CD8-positive, alpha-beta memory T cell (primary cell): ENCODE results near the gene PAK6. TPM values are rescaled to one million over a fixed set of nuclear protein-coding genes. Genes with fewer than 3 reads are reported as not detected.

ENCODE experiments used
- CTCF ChIA-PET: fragments of 350-600 bp; sonication (Branson Sonifier 250); formaldehyde crosslinking; loops from one replicate; lab custom pipeline; 2021; ENCODE audit warnings: antibody characterized with exemption; lab: Charles Lee
- POLR2A ChIA-PET: fragments of 350-600 bp; sonication (Branson Sonifier 250); formaldehyde crosslinking; loops from one replicate; lab custom pipeline; 2021; ENCODE audit warnings: antibody characterized with exemption; lab: Charles Lee
- DNase-seq, 5 donors: peaks; one replicate each; pipeline versions ENCODE4 v3.0.0 to v3.0.0-alpha.2; 2020 to 2022; ENCODE audit warnings: mixed read lengths in 1 of 5
- H3K27ac ChIP-seq: one replicate; pipeline ENCODE4 v1.7.0; 2013; ENCODE audit warnings: low read depth, mild to moderate bottlenecking, low read length, moderate library complexity
- H3K27me3 ChIP-seq: 2 replicates; pipeline ENCODE4 v1.7.0; 2013; ENCODE audit warnings: low read length, mild to moderate bottlenecking; ENCODE audit not compliant: insufficient read depth, poor library complexity, severe bottlenecking
- H3K36me3 ChIP-seq: 2 replicates; pipeline ENCODE4 v1.7.0; 2013; ENCODE audit warnings: mild to moderate bottlenecking, low read length, moderate library complexity; ENCODE audit not compliant: insufficient read depth
- H3K4me1 ChIP-seq: 2 replicates; pipeline ENCODE4 v1.7.0; 2013; ENCODE audit warnings: mild to moderate bottlenecking, low read length, moderate library complexity; ENCODE audit not compliant: insufficient read depth
- H3K4me3 ChIP-seq: 2 replicates; pipeline ENCODE4 v1.7.0; 2013; ENCODE audit warnings: mild to moderate bottlenecking, low read length
- H3K9me3 ChIP-seq: 2 replicates; pipeline ENCODE4 v1.7.0; 2013; ENCODE audit warnings: mild to moderate bottlenecking, low read length
- H3K27ac Mint-ChIP-seq, 8 donors: one replicate each; pipeline ENCODE4 v1.8.0; 2020 to 2021; ENCODE audit warnings: mixed read lengths in 8 of 8, mild to moderate bottlenecking in 6 of 8, inconsistent platforms in 3 of 8, moderate library complexity in 3 of 8
- H3K27me3 Mint-ChIP-seq, 2 donors: one replicate each; pipeline ENCODE4 v1.8.0; 2020 to 2021; ENCODE audit warnings: mixed read lengths in 2 of 2, mild to moderate bottlenecking in 1 of 2, moderate library complexity in 1 of 2
- H3K36me3 Mint-ChIP-seq, 3 donors: one replicate each; pipeline ENCODE4 v1.8.0; 2020 to 2021; ENCODE audit warnings: mixed read lengths in 3 of 3, inconsistent platforms in 1 of 3, mild to moderate bottlenecking in 1 of 3
- H3K4me1 Mint-ChIP-seq, 3 donors: one replicate each; pipeline ENCODE4 v1.8.0; 2020 to 2021; ENCODE audit warnings: mixed read lengths in 3 of 3, inconsistent platforms in 1 of 3, mild to moderate bottlenecking in 1 of 3
- H3K4me3 Mint-ChIP-seq, 7 donors: one replicate each; pipeline ENCODE4 v1.8.0; 2020 to 2021; ENCODE audit warnings: mixed read lengths in 7 of 7, mild to moderate bottlenecking in 6 of 7, moderate library complexity in 4 of 7, inconsistent platforms in 2 of 7
- H3K9me3 Mint-ChIP-seq, 5 donors: one replicate each; pipeline ENCODE4 v1.8.0; 2020 to 2022; ENCODE audit warnings: mixed read lengths in 5 of 5, mild to moderate bottlenecking in 3 of 5, moderate library complexity in 2 of 5, inconsistent platforms in 1 of 5
- polyA plus RNA-seq: library from polyadenylated mRNA; unstranded; fragments of 300-500 nt; fragmentation: Illumina TruSeq; gene quantifications from one replicate; pipeline ENCODE4 v1.2.3, GENCODE V29; 2021
- total RNA-seq, 2 experiments: library from RNA; stranded (reverse); gene quantifications; one replicate each; pipeline ENCODE4 v1.2.3, GENCODE V29; 2021

The PAK6 gene
- total and polyA plus RNA-seq, 3 experiments from 2014 or later = 1.7 to 2.8 (median 1.9) TPM

- POLR2A ChIA-PET = interaction anchor here (1.1 kb wide), 1 partner anchor 17 kb away, joined by 8 read pairs; no protein-coding TSS in a partner anchor
- peak overlapping the region in 6 of 8 donors; percentile 1 to 86 (median 58) for H3K27ac Mint-ChIP-seq
- peaks cover 0 to 3% of the 10 kb centered on the region in 2 donors for H3K27me3 Mint-ChIP-seq
- Histone ChIP-seq H3K9me3 (no peaks in the 10 kb centered on the region), H3K4me1 (peaks cover 23% of the 10 kb centered on the region), H3K27me3 (no peaks in the 10 kb centered on the region), H3K27ac (no peak overlapping the region), H3K4me3 (no peak overlapping the region), H3K36me3 (no peaks in the 10 kb centered on the region)
- no peaks in the 10 kb centered on the region for H3K36me3 Mint-ChIP-seq
- peaks cover 22 to 34% (median 26%) of the 10 kb centered on the region in 3 donors for H3K4me1 Mint-ChIP-seq
- peak in 4 of 5 donors; percentile 37 to 70 (median 67) for DNase-seq
- H3K9me3 Mint-ChIP-seq = no peaks in the 10 kb centered on the region
- CTCF ChIA-PET = interaction anchor here (0.9 to 7.7 kb wide), 16 partner anchors 11 to 101 kb away, joined by 3 to 121 read pairs (median 6); partner anchors contain the start of genes ANKRD63, CCDC9B, DISP2 and IVD
- H3K4me3 Mint-ChIP-seq = peak overlapping the region in 4 of 7 donors; percentile 11 to 78 (median 22)
Observed at GRCh38 chr15:40320931-40321371, 82.1 kb downstream of the PAK6 start.

DNA sequence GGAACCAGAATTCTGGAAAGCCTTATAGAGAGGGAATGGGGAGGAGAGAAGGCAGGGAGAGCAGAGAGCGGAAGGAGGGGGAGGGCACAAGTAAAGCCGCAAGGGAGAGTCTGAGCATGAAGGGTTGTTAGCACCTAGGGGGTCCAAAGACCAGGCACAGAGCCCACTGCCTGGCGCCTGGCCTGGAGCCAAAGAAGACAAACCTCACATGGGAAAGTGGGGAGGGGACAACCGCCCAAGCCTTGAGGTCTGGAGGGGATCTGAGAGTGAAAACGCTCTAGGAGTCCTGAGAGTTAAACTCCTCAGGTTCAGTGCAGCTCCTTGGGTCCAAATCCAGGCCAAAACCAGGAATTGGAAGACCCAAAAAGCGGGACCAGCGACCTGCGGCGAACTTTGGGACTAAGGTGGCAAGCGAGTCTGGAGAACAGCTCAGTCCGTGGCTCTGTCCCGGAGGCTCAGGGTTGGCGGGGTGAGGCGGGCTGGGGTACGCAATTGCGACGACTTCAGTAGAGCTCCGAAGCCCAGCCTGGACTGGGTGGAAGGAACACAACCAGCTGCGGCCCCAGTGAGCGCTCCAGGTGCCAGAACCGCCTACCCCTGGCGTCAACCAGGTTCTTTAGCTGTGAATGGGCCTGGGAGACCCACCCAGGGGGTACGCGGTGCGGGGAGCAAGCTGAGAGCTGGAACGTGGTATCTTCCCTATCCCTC is 83.8 kb downstream of the PAK6 start:
- H3K27ac ChIP-seq = no peak overlapping the region
- H3K27me3 ChIP-seq = no peaks in the 10 kb centered on the region
- H3K36me3 ChIP-seq = no peaks in the 10 kb centered on the region
- peak overlapping the region; percentile 40 for H3K4me3 ChIP-seq
- CTCF ChIA-PET = interaction anchor here (0.7 to 7.7 kb wide), 24 partner anchors 9 to 218 kb away, joined by 3 to 121 read pairs (median 5); partner anchors contain the start of genes ANKRD63, CCDC9B and PLCB2
- no peaks in the 10 kb centered on the region for H3K36me3 Mint-ChIP-seq
- peak in 1 of 5 donors; percentile 8 for DNase-seq
- no peaks in the 10 kb centered on the region for H3K9me3 Mint-ChIP-seq
- POLR2A ChIA-PET = interaction anchor here (0.6 to 2.3 kb wide), 9 partner anchors 9 to 215 kb away, joined by 3 to 20 read pairs (median 3); partner anchors contain the start of genes ANKRD63, BMF and PLCB2
- H3K4me1 ChIP-seq = peaks cover 23% of the 10 kb centered on the region
- no peaks in the 10 kb centered on the region for H3K9me3 ChIP-seq
- peak overlapping the region; percentile 64 to 87 (median 80) for H3K4me3 Mint-ChIP-seq
- H3K27ac Mint-ChIP-seq = peak overlapping the region in 7 of 8 donors; percentile 14 to 96 (median 64)
- peaks cover 22 to 42% (median 29%) of the 10 kb centered on the region in 3 donors for H3K4me1 Mint-ChIP-seq
- peaks cover 0 to 3% of the 10 kb centered on the region in 2 donors for H3K27me3 Mint-ChIP-seq

DNA sequence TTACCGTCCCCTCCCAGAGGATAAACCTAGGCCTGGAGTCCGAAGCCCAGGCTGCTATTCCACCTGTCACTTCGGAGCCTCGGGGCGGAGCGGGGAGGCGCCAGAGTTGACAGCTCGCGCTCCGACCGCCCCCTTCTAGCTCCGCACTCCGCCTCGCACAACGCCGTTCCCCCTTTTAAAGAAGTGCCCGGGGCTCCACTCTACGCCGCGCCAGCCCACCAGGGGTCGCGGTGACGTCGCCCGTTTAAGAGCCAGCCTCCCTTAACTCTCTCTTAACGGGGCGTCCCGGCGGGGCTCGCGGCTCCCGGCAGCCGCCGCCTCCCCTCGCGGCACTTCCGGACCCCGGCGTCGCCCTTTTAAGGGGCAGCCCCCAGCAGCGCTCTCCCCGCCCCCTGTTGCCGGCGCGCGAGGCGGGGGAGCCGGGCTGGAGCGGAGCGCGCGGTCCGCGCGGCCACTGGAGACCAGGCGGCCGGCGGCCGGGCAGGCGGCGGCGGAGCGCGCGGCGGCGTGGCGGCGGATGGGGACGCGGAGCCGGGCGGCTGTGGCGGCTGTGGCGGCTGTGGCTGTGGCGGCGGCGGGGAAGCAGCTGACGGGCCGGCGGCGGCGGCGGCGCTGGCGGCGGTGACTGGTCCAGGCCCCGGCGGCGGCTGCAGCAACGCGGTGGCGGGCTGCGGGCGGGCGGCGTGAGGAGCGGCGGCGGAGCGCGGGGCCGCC is 84.5 kb downstream of the PAK6 start, which contains the start of gene INAFM2:
Gene INAFM2, plus strand, starts transcription at position 454 of the 714 bp plus-strand sequence. CDS start 364 bp downstream, outside the sequence.
- Mint-ChIP-seq H3K9me3 (no peaks in the 10 kb centered on the region), H3K4me3 (peak within 1 kb of the TSS; percentile 64 to 89 (median 83))
- DNase-seq = peak; percentile 86 to 94 (median 90)

DNA sequence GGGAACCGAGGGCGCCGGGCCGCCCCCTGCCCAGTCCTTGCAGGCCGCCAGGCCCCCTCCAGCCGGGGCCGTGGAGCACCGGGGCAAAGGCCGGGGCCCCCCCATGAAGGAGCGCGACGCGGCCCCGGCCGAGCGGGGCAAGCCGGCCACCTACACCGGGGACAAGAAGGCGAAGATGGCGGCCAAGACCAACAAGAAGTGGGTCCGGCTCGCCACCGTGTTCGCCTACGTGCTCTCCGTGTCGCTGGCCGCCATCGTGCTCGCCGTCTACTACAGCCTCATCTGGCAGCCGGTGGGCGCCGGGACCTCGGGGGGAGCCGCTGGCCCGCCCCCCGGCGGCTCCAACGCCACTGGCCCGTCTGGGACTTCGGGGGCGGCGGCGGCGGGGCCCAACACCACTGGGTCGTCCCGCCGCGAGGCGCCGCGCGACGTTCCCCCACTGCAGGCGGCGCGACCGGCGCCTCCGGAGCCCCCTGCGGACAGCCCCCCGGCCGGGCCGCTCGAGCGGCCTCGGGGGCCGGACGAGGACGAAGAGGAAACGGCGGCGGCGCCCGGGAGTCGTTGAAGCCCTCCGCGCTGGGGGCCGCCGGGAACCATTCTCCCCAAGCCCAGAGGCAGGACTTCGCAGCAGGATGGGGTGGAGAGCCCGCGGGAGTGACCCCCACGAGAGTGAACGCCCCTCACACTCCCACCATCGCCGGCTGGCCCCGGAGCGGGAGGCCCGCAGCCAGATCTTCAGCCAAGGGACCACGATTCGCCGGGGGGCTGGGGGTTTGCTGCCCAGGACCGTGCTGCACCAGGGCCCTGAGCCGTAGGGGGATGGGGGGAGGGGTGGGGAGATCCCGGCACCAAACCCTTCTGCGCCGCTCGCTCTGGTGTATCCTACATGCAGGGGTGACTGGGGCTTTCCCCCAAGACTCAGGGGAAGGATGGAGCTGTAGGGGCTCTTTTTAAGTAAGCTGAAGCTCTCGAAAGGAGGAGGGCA is 85.4 kb downstream of the PAK6 start:
- Mint-ChIP-seq H3K27ac (peak overlapping the region in 5 of 8 donors; percentile 21 to 81 (median 57)), H3K9me3 (no peaks in the 10 kb centered on the region), H3K27me3 (peaks cover 0 to 3% of the 10 kb centered on the region in 2 donors), H3K4me3 (peak overlapping the region; percentile 79 to 90 (median 85)), H3K36me3 (no peaks in the 10 kb centered on the region), H3K4me1 (peaks cover 22 to 42% (median 29%) of the 10 kb centered on the region in 3 donors)
- no peaks in the 10 kb centered on the region for H3K9me3 ChIP-seq
- H3K4me1 ChIP-seq = peaks cover 23% of the 10 kb centered on the region
- POLR2A ChIA-PET = interaction anchor here (0.8 to 2.3 kb wide), 3 partner anchors 11 to 16 kb away, joined by 3 to 20 read pairs (median 7); partner anchors contain the start of gene PLCB2
- CTCF ChIA-PET = interaction anchor here (0.9 to 9.4 kb wide), 9 partner anchors 9 to 45 kb away, joined by 3 to 90 read pairs (median 8); partner anchors contain the start of genes CCDC9B and PLCB2
- H3K27me3 ChIP-seq = no peaks in the 10 kb centered on the region
- peak overlapping the region; percentile 39 for H3K27ac ChIP-seq
- no peaks in the 10 kb centered on the region for H3K36me3 ChIP-seq
- peak in 2 of 5 donors; percentile 32 to 54 for DNase-seq
- H3K4me3 ChIP-seq = peak overlapping the region; percentile 26

More for the DNA sequence above, 84.5 kb downstream of the PAK6 start, which contains the start of gene INAFM2:
- no peaks in the 10 kb centered on the region for H3K36me3 Mint-ChIP-seq
- no peaks in the 10 kb centered on the region for H3K27me3 ChIP-seq
- peaks cover 22 to 42% (median 29%) of the 10 kb centered on the region in 3 donors for H3K4me1 Mint-ChIP-seq
- no peaks in the 10 kb centered on the region for H3K9me3 ChIP-seq
- peaks cover 0 to 3% of the 10 kb centered on the region in 2 donors for H3K27me3 Mint-ChIP-seq
- H3K27ac ChIP-seq = peak within 1 kb of the TSS; percentile 39
- peaks cover 23% of the 10 kb centered on the region for H3K4me1 ChIP-seq
- no peaks in the 10 kb centered on the region for H3K36me3 ChIP-seq
- H3K27ac Mint-ChIP-seq = peak within 1 kb of the TSS; percentile 14 to 96 (median 68)
- CTCF ChIA-PET = interaction anchor here (0.7 to 7.7 kb wide), 23 partner anchors 8 to 219 kb away, joined by 3 to 121 read pairs (median 5); partner anchors contain the start of genes ANKRD63, CCDC9B and PLCB2
- H3K4me3 ChIP-seq = peak within 1 kb of the TSS; percentile 40
- POLR2A ChIA-PET = interaction anchor here (0.6 to 2.3 kb wide), 9 partner anchors 8 to 216 kb away, joined by 3 to 20 read pairs (median 3); partner anchors contain the start of genes ANKRD63, BMF and PLCB2

DNA sequence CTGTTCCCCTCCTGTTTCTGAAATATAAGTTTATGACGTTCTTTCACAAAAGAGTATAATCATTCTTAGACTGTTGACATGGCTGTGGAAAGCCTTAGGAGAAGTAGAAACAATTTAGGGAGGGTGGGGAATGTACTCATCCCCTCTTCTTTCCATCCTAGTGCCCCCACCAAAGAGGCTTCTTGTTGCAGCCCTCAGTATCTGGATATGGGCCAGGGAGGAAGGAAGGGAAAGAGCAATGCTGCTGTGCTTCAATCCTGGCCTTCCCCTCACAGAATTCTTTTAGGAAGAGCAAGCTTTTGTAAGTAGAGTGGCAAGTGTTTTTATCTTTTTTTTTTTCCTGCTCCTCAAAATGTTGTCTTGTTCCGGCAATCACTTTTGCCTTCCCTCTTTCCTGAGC is 86.3 kb downstream of the PAK6 start:
- Mint-ChIP-seq H3K27ac (peak overlapping the region in 3 of 8 donors; percentile 51 to 81 (median 57)), H3K9me3 (no peaks in the 10 kb centered on the region), H3K36me3 (no peaks in the 10 kb centered on the region), H3K4me3 (peak overlapping the region; percentile 79 to 90 (median 85)), H3K4me1 (peaks cover 22 to 42% (median 29%) of the 10 kb centered on the region in 3 donors), H3K27me3 (no peaks in the 10 kb centered on the region)
- H3K9me3 ChIP-seq = no peaks in the 10 kb centered on the region
- no peaks in the 10 kb centered on the region for H3K36me3 ChIP-seq
- H3K4me1 ChIP-seq = peaks cover 23% of the 10 kb centered on the region
- ChIA-PET CTCF (interaction anchor here (0.9 to 9.4 kb wide), 7 partner anchors 10 to 92 kb away, joined by 3 to 83 read pairs (median 6); partner anchors contain the start of genes CCDC9B and PLCB2), POLR2A (interaction anchor here (0.8 to 1.1 kb wide), 3 partner anchors 10 to 116 kb away, joined by 3 to 5 read pairs (median 3); partner anchors contain the start of gene BAHD1)
- no peaks in the 10 kb centered on the region for H3K27me3 ChIP-seq
- H3K27ac ChIP-seq = no peak overlapping the region
- DNase-seq = no peak
- H3K4me3 ChIP-seq = no peak overlapping the region

DNA sequence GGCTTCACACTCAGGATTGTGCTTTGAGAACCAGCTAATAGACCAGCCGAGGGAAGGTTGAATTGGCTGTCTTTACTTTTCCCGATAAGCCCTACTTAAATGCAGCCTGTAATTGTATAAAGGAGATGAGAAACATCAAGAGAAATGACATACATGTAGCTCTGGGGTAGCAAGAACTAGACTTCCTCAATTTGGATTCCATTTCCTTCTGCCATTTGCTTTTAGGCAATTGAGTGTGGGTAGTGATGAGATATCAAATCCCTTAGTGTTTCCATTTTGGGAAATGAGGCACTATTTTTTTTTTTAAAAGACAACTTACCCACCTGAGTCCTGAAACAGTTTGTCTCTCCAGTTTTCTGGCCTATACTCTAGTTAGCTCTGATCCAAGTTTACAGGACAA is 86.8 kb downstream of the PAK6 start:
- no peaks in the 10 kb centered on the region for H3K27me3 Mint-ChIP-seq
- CTCF ChIA-PET = interaction anchor here (1.4 to 9.4 kb wide), 6 partner anchors 12 to 91 kb away, joined by 3 to 83 read pairs (median 7); partner anchors contain the start of genes CCDC9B and PLCB2
- POLR2A ChIA-PET = interaction anchor here (0.7 to 1.1 kb wide), 3 partner anchors 9 to 116 kb away, joined by 3 to 5 read pairs (median 3); partner anchors contain the start of gene BAHD1
- no peaks in the 10 kb centered on the region for H3K27me3 ChIP-seq
- peak overlapping the region in 5 of 7 donors; percentile 22 to 89 (median 71) for H3K4me3 Mint-ChIP-seq
- peaks cover 22 to 42% (median 28%) of the 10 kb centered on the region in 3 donors for H3K4me1 Mint-ChIP-seq
- no peaks in the 10 kb centered on the region for H3K36me3 Mint-ChIP-seq
- peaks cover 23% of the 10 kb centered on the region for H3K4me1 ChIP-seq
- no peak for DNase-seq
- no peaks in the 10 kb centered on the region for H3K9me3 Mint-ChIP-seq
- no peaks in the 10 kb centered on the region for H3K36me3 ChIP-seq
- no peaks in the 10 kb centered on the region for H3K9me3 ChIP-seq
- no peak overlapping the region for H3K4me3 ChIP-seq
- no peak overlapping the region for H3K27ac Mint-ChIP-seq
- H3K27ac ChIP-seq = no peak overlapping the region
